ENCODE data around the gene MRPL4. TPM values are rescaled to one million over a fixed set of nuclear protein-coding genes. Genes with fewer than 3 reads are reported as not detected.

MRPL4 gene
- total and polyA plus RNA-seq, 2 of the 13 experiments (the other 11 are each of a cell fraction or from before 2014, with no cell fraction given): 40.6 to 42.5 TPM

- TF ChIP-seq, protein P1, sequence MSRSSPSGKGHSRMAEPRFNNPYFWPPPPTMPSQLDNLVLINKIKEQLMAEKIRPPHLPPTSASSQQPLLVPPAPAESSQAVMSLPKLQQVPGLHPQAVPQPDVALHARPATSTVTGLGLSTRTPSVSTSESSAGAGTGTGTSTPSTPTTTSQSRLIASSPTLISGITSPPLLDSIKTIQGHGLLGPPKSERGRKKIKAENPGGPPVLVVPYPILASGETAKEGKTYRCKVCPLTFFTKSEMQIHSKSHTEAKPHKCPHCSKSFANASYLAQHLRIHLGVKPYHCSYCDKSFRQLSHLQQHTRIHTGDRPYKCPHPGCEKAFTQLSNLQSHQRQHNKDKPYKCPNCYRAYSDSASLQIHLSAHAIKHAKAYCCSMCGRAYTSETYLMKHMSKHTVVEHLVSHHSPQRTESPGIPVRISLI (CRISPR knock-in tag; IDR thresholded peaks at IDR 0.05; ENCODE audit: borderline replicate concordance): peak; percentile 65; the same call in 1 of the 2 replicates
- no peak for TF ChIP-seq BATF2 (CRISPR knock-in tag; IDR thresholded peaks at IDR 0.05)
- TF ChIP-seq ZFP41 (CRISPR knock-in tag; IDR thresholded peaks at IDR 0.05; ENCODE audit: borderline replicate concordance): no peak
- TF ChIP-seq ZNF256 (CRISPR knock-in tag; conservative IDR thresholded peaks at IDR 0.05): no peak
- no peak for TF ChIP-seq KMT2A (CRISPR knock-in tag; IDR thresholded peaks at IDR 0.05)
- TF ChIP-seq, protein P2, sequence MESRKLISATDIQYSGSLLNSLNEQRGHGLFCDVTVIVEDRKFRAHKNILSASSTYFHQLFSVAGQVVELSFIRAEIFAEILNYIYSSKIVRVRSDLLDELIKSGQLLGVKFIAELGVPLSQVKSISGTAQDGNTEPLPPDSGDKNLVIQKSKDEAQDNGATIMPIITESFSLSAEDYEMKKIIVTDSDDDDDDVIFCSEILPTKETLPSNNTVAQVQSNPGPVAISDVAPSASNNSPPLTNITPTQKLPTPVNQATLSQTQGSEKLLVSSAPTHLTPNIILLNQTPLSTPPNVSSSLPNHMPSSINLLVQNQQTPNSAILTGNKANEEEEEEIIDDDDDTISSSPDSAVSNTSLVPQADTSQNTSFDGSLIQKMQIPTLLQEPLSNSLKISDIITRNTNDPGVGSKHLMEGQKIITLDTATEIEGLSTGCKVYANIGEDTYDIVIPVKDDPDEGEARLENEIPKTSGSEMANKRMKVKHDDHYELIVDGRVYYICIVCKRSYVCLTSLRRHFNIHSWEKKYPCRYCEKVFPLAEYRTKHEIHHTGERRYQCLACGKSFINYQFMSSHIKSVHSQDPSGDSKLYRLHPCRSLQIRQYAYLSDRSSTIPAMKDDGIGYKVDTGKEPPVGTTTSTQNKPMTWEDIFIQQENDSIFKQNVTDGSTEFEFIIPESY (CRISPR knock-in tag; IDR thresholded peaks at IDR 0.05): peak; percentile 35; the same call in 1 of the 2 replicates
- no peak for TF ChIP-seq RORA (CRISPR knock-in tag; IDR thresholded peaks at IDR 0.05)
- TF ChIP-seq ZBTB26 (CRISPR knock-in tag; IDR thresholded peaks at IDR 0.05; ENCODE audit: borderline replicate concordance): no peak; the same call in 1 of the 2 replicates
- no peak for TF ChIP-seq ATAD3A (CRISPR knock-in tag; IDR thresholded peaks at IDR 0.05)
- TF ChIP-seq SMAD1 (CRISPR knock-in tag; IDR thresholded peaks at IDR 0.05; ENCODE audit: borderline replicate concordance, low read depth): no peak
- no peak for TF ChIP-seq ZNF329 (CRISPR knock-in tag; IDR thresholded peaks at IDR 0.05; ENCODE audit: low read depth)
- TF ChIP-seq ATF7 (IDR thresholded peaks at IDR 0.05): no peak
- TF ChIP-seq ATF7 (CRISPR knock-in tag; IDR thresholded peaks at IDR 0.05): no peak
- TF ChIP-seq DPF2 (CRISPR knock-in tag; IDR thresholded peaks at IDR 0.05; ENCODE audit: borderline replicate concordance, low read depth): no peak
- TF ChIP-seq ZFYVE20 (CRISPR knock-in tag; IDR thresholded peaks at IDR 0.05; ENCODE audit: borderline replicate concordance, low read depth): no peak
- TF ChIP-seq CBX5 (CRISPR knock-in tag; IDR thresholded peaks at IDR 0.05; ENCODE audit: borderline replicate concordance): no peak
- TF ChIP-seq SNAPC4 (CRISPR knock-in tag; IDR thresholded peaks at IDR 0.05): no peak
- TF ChIP-seq ARNTL (CRISPR knock-in tag; IDR thresholded peaks at IDR 0.05): no peak
Measured at GRCh38 chr19:10269333-10270179, 17.5 kb downstream of the MRPL4 start (continued).

Measured in HepG2 (cell line).